ENCODE results near the gene CPA5. TPM values are rescaled to one million over a fixed set of nuclear protein-coding genes. Genes with fewer than 3 reads are reported as not detected.

CPA5 gene
- total RNA-seq, 2 experiments from 2014 or later = not detected

GRCh38 chr7:130302649-130303048, 42.0 kb upstream of the CPA5 start:
- intact Hi-C loops (cut with DNase I, micrococcal nuclease) = no loop called here
- H3K9me3 Mint-ChIP-seq = no peaks in the 10 kb centered on the region
- H3K27me3 Mint-ChIP-seq = no peaks in the 10 kb centered on the region
- Histone ChIP-seq H3K36me3 (ENCODE audit: insufficient read depth, low read length) (no peaks in the 10 kb centered on the region), H3K27me3 (ENCODE audit: control insufficient read depth in 1 of 2, insufficient read depth in 2 of 2, low read length in 2 of 2) (no peaks in the 10 kb centered on the region), H3K9me3 (ENCODE audit: control insufficient read depth in 1 of 2, insufficient read depth in 1 of 2, low read length in 2 of 2) (no peaks in the 10 kb centered on the region), H3K4me1 (ENCODE audit: insufficient read depth, low read length) (no peaks in the 10 kb centered on the region), H3K4me3 (ENCODE audit: low read length) (no peak overlapping the region), H3K27ac (ENCODE audit: low read depth in 1 of 2, low read length in 2 of 2) (no peak overlapping the region)
- TF ChIP-seq CTCF (IDR thresholded peaks at IDR 0.05) = no peak
- H3K36me3 Mint-ChIP-seq (ENCODE audit: low read depth) = no peaks in the 10 kb centered on the region
- H3K4me1 Mint-ChIP-seq (ENCODE audit: low read depth) = no peaks in the 10 kb centered on the region
- ChIA-PET POLR2A (no interaction called here), CTCF (no interaction called here)
- no peak overlapping the region for H3K4me3 Mint-ChIP-seq
- ATAC-seq (ENCODE audit: poor library complexity) = no peak
- no peak for DNase-seq
- H3K27ac Mint-ChIP-seq = no peak overlapping the region

GRCh38 chr7:130303127-130303526, 41.5 kb upstream of the CPA5 start:
- H3K4me1 ChIP-seq (ENCODE audit: insufficient read depth, low read length) = no peaks in the 10 kb centered on the region
- Mint-ChIP-seq H3K27me3 (no peaks in the 10 kb centered on the region), H3K36me3 (ENCODE audit: low read depth) (no peaks in the 10 kb centered on the region), H3K27ac (no peak overlapping the region), H3K4me1 (ENCODE audit: low read depth) (no peaks in the 10 kb centered on the region), H3K4me3 (no peak overlapping the region), H3K9me3 (no peaks in the 10 kb centered on the region)
- no peak overlapping the region for H3K27ac ChIP-seq (ENCODE audit: low read depth in 1 of 2, low read length in 2 of 2)
- no peak for DNase-seq
- ATAC-seq (ENCODE audit: poor library complexity) = no peak
- TF ChIP-seq CTCF (IDR thresholded peaks at IDR 0.05) = no peak
- intact Hi-C loops (cut with DNase I, micrococcal nuclease) = no loop called here
- ChIA-PET CTCF (no interaction called here), POLR2A (no interaction called here)
- H3K9me3 ChIP-seq (ENCODE audit: control insufficient read depth in 1 of 2, insufficient read depth in 1 of 2, low read length in 2 of 2) = no peaks in the 10 kb centered on the region
- no peaks in the 10 kb centered on the region for H3K36me3 ChIP-seq (ENCODE audit: insufficient read depth, low read length)
- no peaks in the 10 kb centered on the region for H3K27me3 ChIP-seq (ENCODE audit: control insufficient read depth in 1 of 2, insufficient read depth in 2 of 2, low read length in 2 of 2)
- no peak overlapping the region for H3K4me3 ChIP-seq (ENCODE audit: low read length)

- no peaks in the 10 kb centered on the region for H3K9me3 ChIP-seq (ENCODE audit: control insufficient read depth in 1 of 2, insufficient read depth in 1 of 2, low read length in 2 of 2)
- H3K27me3 ChIP-seq (ENCODE audit: control insufficient read depth in 1 of 2, insufficient read depth in 2 of 2, low read length in 2 of 2) = no peaks in the 10 kb centered on the region
- POLR2A ChIA-PET = no interaction called here
- DNase-seq = no peak
- no peaks in the 10 kb centered on the region for H3K36me3 Mint-ChIP-seq (ENCODE audit: low read depth)
- H3K27ac Mint-ChIP-seq = no peak overlapping the region
- CTCF ChIA-PET = no interaction called here
- H3K4me1 Mint-ChIP-seq (ENCODE audit: low read depth) = no peaks in the 10 kb centered on the region
- H3K9me3 Mint-ChIP-seq = no peaks in the 10 kb centered on the region
- intact Hi-C loops (cut with DNase I, micrococcal nuclease) = no loop called here
- no peak overlapping the region for H3K4me3 Mint-ChIP-seq
- ATAC-seq (ENCODE audit: poor library complexity) = no peak
- H3K27ac ChIP-seq (ENCODE audit: low read depth in 1 of 2, low read length in 2 of 2) = no peak overlapping the region
- no peaks in the 10 kb centered on the region for H3K27me3 Mint-ChIP-seq
- no peaks in the 10 kb centered on the region for H3K4me1 ChIP-seq (ENCODE audit: insufficient read depth, low read length)
- no peak for TF ChIP-seq CTCF (IDR thresholded peaks at IDR 0.05)
- H3K4me3 ChIP-seq (ENCODE audit: low read length) = no peak overlapping the region
- no peaks in the 10 kb centered on the region for H3K36me3 ChIP-seq (ENCODE audit: insufficient read depth, low read length)
These were observed 41.1 kb upstream of the CPA5 start for GRCh38 chr7:130303551-130303950.

Data from CD4-positive, alpha-beta T cell (primary cell).